Trophoblast cell (in vitro differentiated cells and primary cell): ENCODE measurements around the gene BMERB1.
"Not testable (repeated sequence)": the region's sequence is repeated elsewhere in the genome, so short reads cannot be mapped to it uniquely, and the experiment has no call there.

ENCODE experiments used
- DNase-seq, 2 donors: peaks; one replicate each; pipeline ENCODE4 v3.0.0-alpha.2; 2016
- H2AFZ ChIP-seq: 2 replicates; pipeline ENCODE4 v1.6.1; 2013; ENCODE audit warnings: low read length, moderate library complexity, mild to moderate bottlenecking; ENCODE audit not compliant: insufficient read depth, poor library complexity
- H2AK5ac ChIP-seq: 2 replicates; pipeline ENCODE4 v1.6.1; 2013; ENCODE audit warnings: mild to moderate bottlenecking, low read length
- H2BK120ac ChIP-seq: 2 replicates; pipeline ENCODE4 v1.6.1; 2013; ENCODE audit warnings: low read length, mild to moderate bottlenecking, moderate library complexity; ENCODE audit not compliant: insufficient read depth, poor library complexity
- H2BK12ac ChIP-seq: 2 replicates; pipeline ENCODE4 v1.6.1; 2013; ENCODE audit warnings: mild to moderate bottlenecking, low read length, moderate library complexity
- H2BK5ac ChIP-seq: 2 replicates; pipeline ENCODE4 v1.6.1; 2013; ENCODE audit warnings: low read length, low read depth, moderate library complexity, mild to moderate bottlenecking; ENCODE audit not compliant: poor library complexity
- H3K14ac ChIP-seq: 2 replicates; pipeline ENCODE4 v1.6.1; 2013; ENCODE audit warnings: mild to moderate bottlenecking, low read length
- H3K18ac ChIP-seq: 2 replicates; pipeline ENCODE4 v1.6.1; 2013; ENCODE audit warnings: mild to moderate bottlenecking, low read length
- H3K23ac ChIP-seq: 2 replicates; pipeline ENCODE4 v1.6.1; 2013; ENCODE audit warnings: low read length
- H3K27ac ChIP-seq: 2 replicates; pipeline ENCODE4 v1.5.1; 2013; ENCODE audit warnings: low read depth, mild to moderate bottlenecking, inconsistent platforms, low read length, moderate library complexity
- H3K27me3 ChIP-seq: 2 replicates; pipeline ENCODE4 v1.6.1; 2013; ENCODE audit warnings: inconsistent platforms, mild to moderate bottlenecking, low read length, moderate library complexity; ENCODE audit not compliant: insufficient read depth
- H3K36me3 ChIP-seq, 2 experiments: 1 replicate in 1 of 2; 2 replicates in 1 of 2; pipeline ENCODE4 v1.6.1; 2013; ENCODE audit warnings: low read length in 2 of 2, mild to moderate bottlenecking in 2 of 2, moderate library complexity in 1 of 2; ENCODE audit not compliant: insufficient read depth in 2 of 2, control insufficient read depth in 1 of 2
- H3K4ac ChIP-seq: 2 replicates; pipeline ENCODE4 v1.6.1; 2013; ENCODE audit warnings: low read depth, mild to moderate bottlenecking, low read length, moderate library complexity
- H3K4me1 ChIP-seq, 2 experiments: 1 replicate in 1 of 2; 2 replicates in 1 of 2; pipeline ENCODE4 v1.6.1; 2013; ENCODE audit warnings: low read length in 2 of 2, mild to moderate bottlenecking in 2 of 2, moderate library complexity in 1 of 2; ENCODE audit not compliant: insufficient read depth in 2 of 2, control insufficient read depth in 1 of 2
- H3K4me2 ChIP-seq: 2 replicates; pipeline ENCODE4 v1.6.1; 2013; ENCODE audit warnings: inconsistent platforms, mild to moderate bottlenecking, low read length, moderate library complexity
- H3K4me3 ChIP-seq: 2 replicates; pipeline ENCODE4 v1.5.1; 2013; ENCODE audit warnings: mild to moderate bottlenecking, low read depth, low read length, inconsistent platforms
- H3K79me1 ChIP-seq: one replicate; pipeline ENCODE4 v1.6.1; 2013; ENCODE audit warnings: low read length
- H3K79me2 ChIP-seq: 2 replicates; pipeline ENCODE4 v1.6.1; 2013; ENCODE audit warnings: low read length, mild to moderate bottlenecking; ENCODE audit not compliant: control insufficient read depth, insufficient read depth, poor library complexity
- H3K9ac ChIP-seq: 2 replicates; pipeline ENCODE4 v1.6.1; 2013; ENCODE audit warnings: mild to moderate bottlenecking, low read length
- H3K9me3 ChIP-seq: 2 replicates; pipeline ENCODE4 v1.6.1; 2013; ENCODE audit warnings: low read depth, mild to moderate bottlenecking, control low read depth, inconsistent platforms, low read length; ENCODE audit not compliant: insufficient read depth
- H4K12ac ChIP-seq: 2 replicates; pipeline ENCODE4 v1.6.1; 2013; ENCODE audit warnings: low read depth, mild to moderate bottlenecking, low read length, moderate library complexity
- H4K8ac ChIP-seq: 2 replicates; pipeline ENCODE4 v1.6.1; 2013; ENCODE audit warnings: low read depth, mild to moderate bottlenecking, low read length, moderate library complexity
- H4K91ac ChIP-seq: one replicate; pipeline ENCODE4 v1.6.1; 2013; ENCODE audit warnings: low read depth, mild to moderate bottlenecking, low read length, moderate library complexity
- WGBS: extraction: QIAGEN DNeasy Blood & Tissue Kit; methylation state at CpG from one replicate; pipeline ENCODE4 v1.1.7; 2013; ENCODE audit warnings: missing lambda C conversion rate; ENCODE audit not compliant: insufficient read length, insufficient coverage; ENCODE audit errors: extremely low coverage; 5-methylcytosine and 5-hydroxymethylcytosine counted together

The BMERB1 gene

DNA sequence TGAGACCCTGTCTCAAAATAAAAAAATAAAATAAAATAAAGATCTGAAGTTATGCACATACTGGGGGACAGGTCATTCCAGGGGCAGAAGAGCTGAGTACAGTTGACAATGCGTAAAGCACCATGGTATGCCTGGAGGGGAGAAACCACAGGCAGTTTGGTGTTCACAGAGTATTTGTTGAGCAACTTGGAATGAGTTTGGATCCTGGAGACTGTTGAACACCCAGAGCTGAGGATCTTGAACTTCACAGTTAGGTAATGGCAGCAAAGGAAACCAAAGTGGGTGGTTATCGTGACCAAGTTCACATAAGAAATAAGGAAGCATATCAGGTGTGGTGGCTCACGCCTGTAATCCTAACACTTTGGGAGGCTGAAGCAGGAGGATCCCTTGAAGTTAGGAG, 30.3 kb upstream of the BMERB1 start:
- H2AK5ac ChIP-seq, result not testable (repeated sequence)
- no CpG with 5 or more reads among the region's 3 CpGs for WGBS

GRCh38 chr16:15404792-15405191, 29.6 kb upstream of the BMERB1 start:
- Histone ChIP-seq H3K27me3 (no peaks in the 10 kb centered on the region), H3K79me2 (no peaks in the 10 kb centered on the region), H3K27ac (no peak overlapping the region), H3K9me3 (no peaks in the 10 kb centered on the region), H3K14ac (no peak overlapping the region), H2BK5ac (no peak overlapping the region), H4K91ac (no peak overlapping the region), H3K4ac (no peak overlapping the region), H4K12ac (no peak overlapping the region), H2BK120ac (no peak overlapping the region), H3K4me2 (no peak overlapping the region), H3K4me1 (no peaks in the 10 kb centered on the region), H2AK5ac (no peak overlapping the region), H3K18ac (no peak overlapping the region), H3K9ac (no peak overlapping the region), H3K36me3 (no peaks in the 10 kb centered on the region), H2BK12ac (no peak overlapping the region), H2AFZ (no peak overlapping the region), H3K79me1 (no peaks in the 10 kb centered on the region), H3K4me3 (no peak overlapping the region), H3K23ac (no peak overlapping the region), H4K8ac (no peak overlapping the region)
- peak in 1 of 2 donors; percentile 7 for DNase-seq
- no CpG with 5 or more reads among the region's 4 CpGs for WGBS

More for the DNA sequence above, 30.3 kb upstream of the BMERB1 start:
- H4K91ac ChIP-seq, H3K23ac ChIP-seq, H3K18ac ChIP-seq, H2BK120ac ChIP-seq, H3K79me1 ChIP-seq, H3K14ac ChIP-seq, H3K79me2 ChIP-seq, H2BK5ac ChIP-seq, H3K4me3 ChIP-seq, H3K4me1 ChIP-seq, H3K27ac ChIP-seq, H3K36me3 ChIP-seq, H4K12ac ChIP-seq, H2AFZ ChIP-seq, H3K4ac ChIP-seq, H2BK12ac ChIP-seq, H4K8ac ChIP-seq, H3K27me3 ChIP-seq, DNase-seq, H3K4me2 ChIP-seq, H3K9me3 ChIP-seq, H3K9ac ChIP-seq: not testable (repeated sequence)

GRCh38 chr16:15407756-15408155, 26.6 kb upstream of the BMERB1 start:
- H3K23ac ChIP-seq, H3K79me2 ChIP-seq, H2AFZ ChIP-seq, H3K4me3 ChIP-seq, H3K14ac ChIP-seq, DNase-seq, H3K4ac ChIP-seq, H2BK120ac ChIP-seq, H3K27ac ChIP-seq, H3K27me3 ChIP-seq, H3K9ac ChIP-seq, H3K79me1 ChIP-seq, H2BK12ac ChIP-seq, H4K12ac ChIP-seq, H3K4me1 ChIP-seq, H4K8ac ChIP-seq, H2BK5ac ChIP-seq, H3K9me3 ChIP-seq, H3K4me2 ChIP-seq, H3K18ac ChIP-seq, H2AK5ac ChIP-seq, H4K91ac ChIP-seq, H3K36me3 ChIP-seq: not testable (repeated sequence)
- WGBS, result no CpG with 5 or more reads among the region's 4 CpGs

- H3K14ac ChIP-seq, H3K4ac ChIP-seq, H3K27ac ChIP-seq, H3K4me1 ChIP-seq, H3K23ac ChIP-seq, H2BK5ac ChIP-seq, H3K9ac ChIP-seq, H4K91ac ChIP-seq, H3K18ac ChIP-seq, H2AK5ac ChIP-seq, H3K36me3 ChIP-seq, H3K27me3 ChIP-seq, H2AFZ ChIP-seq, H4K8ac ChIP-seq, H3K79me1 ChIP-seq, DNase-seq, H2BK12ac ChIP-seq, H4K12ac ChIP-seq, H3K4me2 ChIP-seq, H2BK120ac ChIP-seq, H3K4me3 ChIP-seq, H3K79me2 ChIP-seq, H3K9me3 ChIP-seq: not testable (repeated sequence)
- no CpG with 5 or more reads among the region's 6 CpGs for WGBS
These were observed 24.9 kb upstream of the BMERB1 start for GRCh38 chr16:15409476-15409875.
